Embryonic facial prominence (tissue), 1 donor: ENCODE measurements around the gene DTX2.
A peak's percentile ranks its signal among the peaks of the same experiment; 100 is the strongest.
"Not testable (repeated sequence)": the region's sequence is repeated elsewhere in the genome, so short reads cannot be mapped to it uniquely, and the experiment has no call there.

Source experiments
- DNase-seq: peaks from one replicate; pipeline ENCODE4 v3.0.0-alpha.2; 2016; ENCODE audit errors: extremely low spot score

The DTX2 gene

GRCh38 chr7:76512941-76513816 lies 51.7 kb downstream of the DTX2 start:
- no peak for DNase-seq

GRCh38 chr7:76513817-76514799 lies 52.6 kb downstream of the DTX2 start:
- no peak for DNase-seq

- DNase-seq, result no peak
Observed at GRCh38 chr7:76514926-76515771, 53.6 kb downstream of the DTX2 start.

GRCh38 chr7:76515999-76516443 lies 54.5 kb downstream of the DTX2 start:
- DNase-seq, result no peak

- not testable (repeated sequence) for DNase-seq
Observed at GRCh38 chr7:76516932-76517331, 55.4 kb downstream of the DTX2 start.

GRCh38 chr7:76526183-76526582 lies 64.7 kb downstream of the DTX2 start:
- not testable (repeated sequence) for DNase-seq

- DNase-seq, result not testable (repeated sequence)
Observed at GRCh38 chr7:76531643-76532042, 70.1 kb downstream of the DTX2 start.

GRCh38 chr7:76543197-76543596 lies 81.7 kb downstream of the DTX2 start, which contains the start of gene SPDYE16:
TSS of gene SPDYE16 (minus strand) at chr7:76543297. CDS start at chr7:76541459, 1,838 bp downstream.
- DNase-seq, result not testable (repeated sequence)

- peak; percentile 66 for DNase-seq
Observed at GRCh38 chr7:76549025-76549854, 87.7 kb downstream of the DTX2 start.

- DNase-seq, result not testable (repeated sequence)
Observed at GRCh38 chr7:76549855-76550248, 88.3 kb downstream of the DTX2 start.

GRCh38 chr7:76551992-76552391 lies 90.5 kb downstream of the DTX2 start:
- DNase-seq, result not testable (repeated sequence)
